ENCODE results near the gene PTPRT. TPM values are rescaled to one million over a fixed set of nuclear protein-coding genes. Genes with fewer than 3 reads are reported as not detected.

Gene PTPRT
- total RNA-seq, 2 donors from 2014 or later, result 0.11 to 0.35 TPM

- Histone ChIP-seq H3K27ac (no peak overlapping the region), H3K4me3 (no peak overlapping the region), H3K4me1 (no peaks in the 10 kb centered on the region), H3K27me3 (no peaks in the 10 kb centered on the region), H3K36me3 (no peaks in the 10 kb centered on the region), H3K9me3 (no peaks in the 10 kb centered on the region)
- DNase-seq (ENCODE audit: low spot score), result no peak
- no peak for TF ChIP-seq CTCF (IDR thresholded peaks at IDR 0.05)
These were observed 248.1 kb downstream of the PTPRT start for GRCh38 chr20:42941629-42942028.

- Histone ChIP-seq H3K27me3 (no peaks in the 10 kb centered on the region), H3K9me3 (no peaks in the 10 kb centered on the region), H3K36me3 (no peaks in the 10 kb centered on the region), H3K4me1 (no peaks in the 10 kb centered on the region), H3K4me3 (no peak overlapping the region), H3K27ac (no peak overlapping the region)
- no peak for DNase-seq (ENCODE audit: low spot score)
- no peak for TF ChIP-seq CTCF (IDR thresholded peaks at IDR 0.05)
These were observed 251.1 kb downstream of the PTPRT start for GRCh38 chr20:42938441-42939205.

- DNase-seq (ENCODE audit: low spot score), result no peak
- no peak overlapping the region for H3K4me3 ChIP-seq
- no peaks in the 10 kb centered on the region for H3K4me1 ChIP-seq
- no peak for TF ChIP-seq CTCF (IDR thresholded peaks at IDR 0.05)
- no peak overlapping the region for H3K27ac ChIP-seq
- no peaks in the 10 kb centered on the region for H3K27me3 ChIP-seq
- H3K36me3 ChIP-seq, result no peaks in the 10 kb centered on the region
- H3K9me3 ChIP-seq, result no peaks in the 10 kb centered on the region
These were observed 253.2 kb downstream of the PTPRT start for GRCh38 chr20:42936482-42936881.

GRCh38 chr20:42924215-42924614, 265.5 kb downstream of the PTPRT start:
- Histone ChIP-seq H3K27me3 (no peaks in the 10 kb centered on the region), H3K27ac (no peak overlapping the region), H3K36me3 (no peaks in the 10 kb centered on the region), H3K4me3 (no peak overlapping the region), H3K4me1 (no peaks in the 10 kb centered on the region), H3K9me3 (no peaks in the 10 kb centered on the region)
- no peak for TF ChIP-seq CTCF (IDR thresholded peaks at IDR 0.05)
- DNase-seq (ENCODE audit: low spot score), result no peak

GRCh38 chr20:42923348-42923918, 266.3 kb downstream of the PTPRT start:
- no peaks in the 10 kb centered on the region for H3K36me3 ChIP-seq
- H3K27me3 ChIP-seq, result no peaks in the 10 kb centered on the region
- no peak for DNase-seq (ENCODE audit: low spot score)
- no peaks in the 10 kb centered on the region for H3K9me3 ChIP-seq
- TF ChIP-seq CTCF (IDR thresholded peaks at IDR 0.05), result no peak
- H3K4me3 ChIP-seq, result no peak overlapping the region
- no peaks in the 10 kb centered on the region for H3K4me1 ChIP-seq
- H3K27ac ChIP-seq, result no peak overlapping the region
